ENCODE measurements around the gene STK4.

DNA sequence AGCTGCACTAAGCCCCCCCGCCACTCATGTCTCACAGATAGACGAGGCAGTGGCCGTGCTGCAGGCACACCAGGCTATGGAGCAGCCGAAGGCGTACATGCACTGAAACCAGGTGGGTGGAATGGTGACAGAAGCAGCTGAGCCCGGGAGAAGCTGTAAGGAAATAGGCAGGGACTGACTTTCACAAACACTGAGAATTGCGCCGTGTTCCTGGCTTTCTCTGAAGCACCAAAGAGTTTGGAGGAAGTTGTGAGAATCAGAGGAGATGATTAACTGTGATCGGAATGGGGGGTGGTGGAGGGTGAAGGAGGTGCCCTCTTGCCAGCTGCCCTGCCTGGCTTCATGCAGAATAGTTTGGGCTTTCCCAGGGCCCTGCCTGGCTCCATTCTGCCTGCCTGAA, 27.7 kb upstream of the STK4 start:
- TF ChIP-seq, protein P1, sequence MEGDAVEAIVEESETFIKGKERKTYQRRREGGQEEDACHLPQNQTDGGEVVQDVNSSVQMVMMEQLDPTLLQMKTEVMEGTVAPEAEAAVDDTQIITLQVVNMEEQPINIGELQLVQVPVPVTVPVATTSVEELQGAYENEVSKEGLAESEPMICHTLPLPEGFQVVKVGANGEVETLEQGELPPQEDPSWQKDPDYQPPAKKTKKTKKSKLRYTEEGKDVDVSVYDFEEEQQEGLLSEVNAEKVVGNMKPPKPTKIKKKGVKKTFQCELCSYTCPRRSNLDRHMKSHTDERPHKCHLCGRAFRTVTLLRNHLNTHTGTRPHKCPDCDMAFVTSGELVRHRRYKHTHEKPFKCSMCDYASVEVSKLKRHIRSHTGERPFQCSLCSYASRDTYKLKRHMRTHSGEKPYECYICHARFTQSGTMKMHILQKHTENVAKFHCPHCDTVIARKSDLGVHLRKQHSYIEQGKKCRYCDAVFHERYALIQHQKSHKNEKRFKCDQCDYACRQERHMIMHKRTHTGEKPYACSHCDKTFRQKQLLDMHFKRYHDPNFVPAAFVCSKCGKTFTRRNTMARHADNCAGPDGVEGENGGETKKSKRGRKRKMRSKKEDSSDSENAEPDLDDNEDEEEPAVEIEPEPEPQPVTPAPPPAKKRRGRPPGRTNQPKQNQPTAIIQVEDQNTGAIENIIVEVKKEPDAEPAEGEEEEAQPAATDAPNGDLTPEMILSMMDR (IDR thresholded peaks at IDR 0.05) = no peak
- no peak for TF ChIP-seq POLR2A (IDR thresholded peaks at IDR 0.05)

Data from Peyer's patch (tissue), 4 donors.